Glutamatergic neuron (in vitro differentiated cells): ENCODE measurements around the gene CTSA. TPM values are rescaled to one million over a fixed set of nuclear protein-coding genes. Genes with fewer than 3 reads are reported as not detected.

Experiments used
- DNase-seq: peaks from one replicate; pipeline ENCODE4 v3.0.0; 2022
- H3K27ac Mint-ChIP-seq: one replicate; pipeline ENCODE4 v1.8.0; 2020; ENCODE audit warnings: mild to moderate bottlenecking, mixed read lengths, inconsistent platforms; ENCODE audit not compliant: unreplicated experiment
- H3K27me3 Mint-ChIP-seq: one replicate; pipeline ENCODE4 v1.8.0; 2020; ENCODE audit warnings: mild to moderate bottlenecking, moderate library complexity, mixed read lengths, inconsistent platforms; ENCODE audit not compliant: unreplicated experiment
- H3K36me3 Mint-ChIP-seq: one replicate; pipeline ENCODE4 v1.8.0; 2020; ENCODE audit warnings: mild to moderate bottlenecking, mixed read lengths, inconsistent platforms; ENCODE audit not compliant: unreplicated experiment
- H3K4me1 Mint-ChIP-seq: one replicate; pipeline ENCODE4 v1.8.0; 2020; ENCODE audit warnings: mild to moderate bottlenecking, low read depth, mixed read lengths, inconsistent platforms; ENCODE audit not compliant: unreplicated experiment
- H3K4me3 Mint-ChIP-seq: one replicate; pipeline ENCODE4 v1.8.0; 2020; ENCODE audit warnings: mild to moderate bottlenecking, mixed read lengths, inconsistent platforms; ENCODE audit not compliant: unreplicated experiment
- H3K9me3 Mint-ChIP-seq: one replicate; pipeline ENCODE4 v1.8.0; 2020; ENCODE audit warnings: mild to moderate bottlenecking, moderate library complexity, mixed read lengths, inconsistent platforms; ENCODE audit not compliant: unreplicated experiment
- total RNA-seq: library from RNA; stranded (reverse); fragmentation: NEBNext Ultra II Directional; extraction: Animal tissue kit (Norgen Biotek cat#: 25700); gene quantifications from one replicate; pipeline ENCODE4 v1.2.1, GENCODE V29; 2021; ENCODE audit not compliant: unreplicated experiment
- TF ChIP-seq, protein P1 (sequence below): fragments of 200-600 bp; sonication (generic); IDR thresholded peaks from one replicate; pipeline ENCODE4 v1.5.0; 2021; ENCODE audit not compliant: partially characterized antibody, unreplicated experiment

The CTSA gene
- total RNA-seq, 1 donor from 2014 or later, result 63.7 TPM

DNA sequence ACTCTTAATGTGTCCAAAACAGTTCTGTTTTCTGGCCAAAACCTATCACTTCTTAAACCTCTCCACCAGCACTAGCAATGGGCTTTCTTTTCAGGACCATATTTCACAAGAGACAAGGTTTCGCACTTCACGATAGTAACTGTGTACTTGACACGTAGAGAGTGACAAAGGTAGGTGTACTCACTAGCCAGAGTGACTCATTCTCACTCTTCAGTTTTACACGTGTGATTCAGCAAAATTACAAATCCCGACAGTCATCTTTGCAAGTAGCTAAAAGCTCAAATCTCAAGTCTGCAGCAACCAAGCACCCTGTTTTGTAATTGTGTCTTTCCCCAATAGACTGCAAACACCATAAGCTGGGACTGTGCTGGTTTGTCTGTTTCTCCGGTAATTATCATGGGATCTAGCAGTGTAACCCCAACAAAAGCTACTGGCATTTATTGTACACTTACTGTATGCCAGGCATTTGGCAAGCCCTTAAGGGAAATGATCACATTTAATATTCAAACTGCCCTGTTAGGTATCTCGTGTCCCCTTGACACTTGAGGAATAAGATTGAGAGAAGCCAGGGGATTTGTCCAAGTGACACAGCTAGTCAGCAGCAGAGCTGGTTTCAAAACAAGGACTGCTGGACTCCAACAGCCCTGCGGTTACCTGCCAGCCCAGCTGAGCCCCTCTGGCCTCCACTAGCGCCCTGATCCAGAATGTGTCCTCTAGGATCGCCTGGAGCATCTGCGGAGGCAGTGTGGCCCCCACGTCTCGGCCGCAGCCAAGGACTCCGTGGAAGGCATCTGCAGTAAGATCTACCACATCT is 53.2 kb downstream of the CTSA start:
- TF ChIP-seq, protein P1, sequence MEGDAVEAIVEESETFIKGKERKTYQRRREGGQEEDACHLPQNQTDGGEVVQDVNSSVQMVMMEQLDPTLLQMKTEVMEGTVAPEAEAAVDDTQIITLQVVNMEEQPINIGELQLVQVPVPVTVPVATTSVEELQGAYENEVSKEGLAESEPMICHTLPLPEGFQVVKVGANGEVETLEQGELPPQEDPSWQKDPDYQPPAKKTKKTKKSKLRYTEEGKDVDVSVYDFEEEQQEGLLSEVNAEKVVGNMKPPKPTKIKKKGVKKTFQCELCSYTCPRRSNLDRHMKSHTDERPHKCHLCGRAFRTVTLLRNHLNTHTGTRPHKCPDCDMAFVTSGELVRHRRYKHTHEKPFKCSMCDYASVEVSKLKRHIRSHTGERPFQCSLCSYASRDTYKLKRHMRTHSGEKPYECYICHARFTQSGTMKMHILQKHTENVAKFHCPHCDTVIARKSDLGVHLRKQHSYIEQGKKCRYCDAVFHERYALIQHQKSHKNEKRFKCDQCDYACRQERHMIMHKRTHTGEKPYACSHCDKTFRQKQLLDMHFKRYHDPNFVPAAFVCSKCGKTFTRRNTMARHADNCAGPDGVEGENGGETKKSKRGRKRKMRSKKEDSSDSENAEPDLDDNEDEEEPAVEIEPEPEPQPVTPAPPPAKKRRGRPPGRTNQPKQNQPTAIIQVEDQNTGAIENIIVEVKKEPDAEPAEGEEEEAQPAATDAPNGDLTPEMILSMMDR, result no peak

DNA sequence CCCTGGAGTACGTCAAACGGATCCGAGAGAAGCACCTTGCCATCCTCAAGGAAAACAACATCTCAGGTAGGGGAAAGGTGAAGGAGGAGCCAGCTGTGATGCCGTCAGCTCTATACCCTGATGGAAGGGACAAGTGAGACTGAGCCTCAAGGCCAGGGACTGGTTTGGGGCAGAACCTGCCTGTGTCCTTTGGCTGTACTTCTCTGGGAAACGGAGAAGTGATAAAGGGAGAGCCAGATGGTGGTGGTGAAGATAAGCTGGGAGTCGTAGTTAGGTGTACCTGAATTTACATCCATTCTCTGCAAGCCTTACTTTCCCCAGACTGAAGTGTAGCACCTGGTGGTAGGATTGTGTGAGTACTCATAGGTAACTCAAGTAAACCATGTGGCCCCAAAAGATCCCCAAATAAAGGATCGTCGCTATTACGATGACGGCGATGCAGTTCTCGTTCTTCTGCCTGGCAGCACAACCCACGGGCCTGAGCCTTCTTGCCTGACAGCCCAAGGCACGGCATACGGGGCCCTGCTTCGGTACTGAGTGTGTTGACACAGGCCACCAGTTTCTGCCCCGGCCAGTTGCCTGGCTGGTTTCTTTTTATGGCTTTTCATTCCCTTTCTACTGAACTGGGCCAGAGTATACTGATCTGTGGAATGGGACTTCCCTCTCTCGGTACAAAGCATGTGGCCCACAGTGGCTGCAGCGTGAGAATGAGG is 54.0 kb downstream of the CTSA start:
- no peak for DNase-seq
- peaks cover 2% of the 10 kb centered on the region for H3K27me3 Mint-ChIP-seq
- TF ChIP-seq, protein P1, result no peak
- H3K4me1 Mint-ChIP-seq, result no peaks in the 10 kb centered on the region
- H3K36me3 Mint-ChIP-seq, result no peaks in the 10 kb centered on the region
- H3K4me3 Mint-ChIP-seq, result no peak overlapping the region
- no peak overlapping the region for H3K27ac Mint-ChIP-seq
- peaks cover 4% of the 10 kb centered on the region for H3K9me3 Mint-ChIP-seq

More for the DNA sequence above, 53.2 kb downstream of the CTSA start:
- Mint-ChIP-seq H3K27me3 (peaks cover 2% of the 10 kb centered on the region), H3K27ac (no peak overlapping the region), H3K36me3 (no peaks in the 10 kb centered on the region), H3K4me1 (no peaks in the 10 kb centered on the region), H3K9me3 (peaks cover 4% of the 10 kb centered on the region), H3K4me3 (no peak overlapping the region)
- no peak for DNase-seq

DNA sequence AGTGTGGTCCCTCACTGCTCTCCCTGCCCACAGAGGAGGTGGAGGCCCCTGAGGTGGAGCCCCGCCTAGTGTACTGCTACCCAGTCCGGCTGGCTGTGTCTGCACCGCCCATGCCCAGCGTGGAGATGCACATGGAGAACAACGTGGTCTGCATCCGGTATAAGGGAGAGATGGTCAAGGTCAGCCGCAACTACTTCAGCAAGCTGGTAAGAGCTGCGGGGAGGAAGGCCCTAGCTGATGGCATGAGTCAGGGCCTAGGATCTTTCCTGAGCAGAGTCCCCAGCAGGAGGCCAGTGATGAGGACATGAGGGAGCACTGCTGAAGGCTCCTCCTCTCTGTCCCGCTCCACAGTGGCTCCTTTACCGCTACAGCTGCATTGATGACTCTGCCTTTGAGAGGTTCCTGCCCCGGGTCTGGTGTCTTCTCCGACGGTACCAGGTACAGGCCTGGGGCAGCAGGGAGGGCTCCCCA is 54.6 kb downstream of the CTSA start:
- Mint-ChIP-seq H3K9me3 (peaks cover 4% of the 10 kb centered on the region), H3K27me3 (peaks cover 2% of the 10 kb centered on the region), H3K4me1 (no peaks in the 10 kb centered on the region), H3K36me3 (no peaks in the 10 kb centered on the region), H3K27ac (no peak overlapping the region), H3K4me3 (no peak overlapping the region)
- DNase-seq, result no peak
- TF ChIP-seq, protein P1, result no peak

DNA sequence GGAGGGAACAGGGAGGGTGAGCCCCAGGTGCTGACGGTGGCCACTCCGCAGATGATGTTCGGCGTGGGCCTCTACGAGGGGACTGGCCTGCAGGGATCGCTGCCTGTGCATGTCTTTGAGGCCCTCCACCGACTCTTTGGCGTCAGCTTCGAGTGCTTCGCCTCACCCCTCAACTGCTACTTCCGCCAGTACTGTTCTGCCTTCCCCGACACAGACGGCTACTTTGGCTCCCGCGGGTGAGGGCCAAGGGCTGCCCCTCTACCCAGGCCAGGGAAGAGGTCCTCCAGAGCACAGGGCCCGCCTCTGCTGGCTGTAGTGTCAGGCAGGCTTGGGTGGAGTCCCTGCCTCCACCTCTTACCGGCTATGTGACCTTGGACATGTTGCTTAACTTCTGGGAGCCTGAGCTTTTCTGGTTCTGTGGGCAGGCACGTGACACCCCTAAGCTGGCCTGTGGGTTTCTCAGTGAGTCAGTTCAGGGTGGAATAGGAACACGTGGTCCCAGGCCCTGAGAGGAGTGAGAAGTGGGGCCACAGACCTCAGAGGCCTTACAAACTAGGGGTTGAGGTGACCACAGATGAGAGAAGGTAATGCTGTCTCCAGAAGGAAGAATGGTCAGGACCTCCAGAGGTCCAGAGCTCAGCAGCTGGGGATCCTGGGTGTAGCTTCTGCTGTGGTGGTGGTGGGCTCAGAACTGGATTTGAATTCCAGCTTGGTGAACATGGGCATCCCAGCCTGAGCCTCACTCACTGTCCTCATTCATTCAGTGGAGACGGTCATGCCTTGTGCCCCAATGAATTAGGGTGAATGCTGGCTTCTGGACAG is 55.2 kb downstream of the CTSA start:
- TF ChIP-seq, protein P1, result no peak
- Mint-ChIP-seq H3K4me1 (no peaks in the 10 kb centered on the region), H3K4me3 (no peak overlapping the region), H3K36me3 (no peaks in the 10 kb centered on the region), H3K27me3 (peaks cover 2% of the 10 kb centered on the region), H3K9me3 (peaks cover 6% of the 10 kb centered on the region), H3K27ac (no peak overlapping the region)
- no peak for DNase-seq
